ENCODE data around the gene USE1. TPM values are rescaled to one million over a fixed set of nuclear protein-coding genes. Genes with fewer than 3 reads are reported as not detected.
A peak's percentile ranks its signal among the peaks of the same experiment; 100 is the strongest.
"Not testable (repeated sequence)": the region's sequence is repeated elsewhere in the genome, so short reads cannot be mapped to it uniquely, and the experiment has no call there.

Gene USE1, protein sequence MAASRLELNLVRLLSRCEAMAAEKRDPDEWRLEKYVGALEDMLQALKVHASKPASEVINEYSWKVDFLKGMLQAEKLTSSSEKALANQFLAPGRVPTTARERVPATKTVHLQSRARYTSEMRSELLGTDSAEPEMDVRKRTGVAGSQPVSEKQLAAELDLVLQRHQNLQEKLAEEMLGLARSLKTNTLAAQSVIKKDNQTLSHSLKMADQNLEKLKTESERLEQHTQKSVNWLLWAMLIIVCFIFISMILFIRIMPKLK
- polyA plus RNA-seq (ENCODE audit: insufficient read length) = 35.1 TPM

GRCh38 chr19:17215127-17215971, at the start of gene USE1:
TSS of gene USE1 (plus strand) at chr19:17215357. CDS start at chr19:17215406, 49 bp downstream.
- DNase-seq = peak; percentile 94

DNA sequence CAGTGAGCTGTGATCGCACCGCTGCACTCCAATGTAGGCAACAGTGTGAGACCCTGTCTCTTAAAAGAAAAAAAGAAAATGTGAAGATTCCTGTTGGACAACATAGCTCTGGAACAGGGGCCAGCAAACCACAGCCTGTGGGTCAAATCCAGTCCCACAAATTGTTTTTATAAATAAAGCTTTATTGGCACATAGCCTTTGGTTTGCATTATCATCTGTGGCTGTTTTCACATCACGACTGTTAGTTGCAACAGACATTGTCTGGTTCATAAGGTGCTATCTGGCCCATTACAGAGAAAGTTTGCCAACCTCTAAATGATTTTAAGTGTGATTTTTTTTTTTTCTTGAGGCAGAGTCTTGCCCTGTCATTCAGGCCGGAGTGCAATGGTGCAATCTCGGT, 49.4 kb upstream of the USE1 start:
- DNase-seq = no peak

DNA sequence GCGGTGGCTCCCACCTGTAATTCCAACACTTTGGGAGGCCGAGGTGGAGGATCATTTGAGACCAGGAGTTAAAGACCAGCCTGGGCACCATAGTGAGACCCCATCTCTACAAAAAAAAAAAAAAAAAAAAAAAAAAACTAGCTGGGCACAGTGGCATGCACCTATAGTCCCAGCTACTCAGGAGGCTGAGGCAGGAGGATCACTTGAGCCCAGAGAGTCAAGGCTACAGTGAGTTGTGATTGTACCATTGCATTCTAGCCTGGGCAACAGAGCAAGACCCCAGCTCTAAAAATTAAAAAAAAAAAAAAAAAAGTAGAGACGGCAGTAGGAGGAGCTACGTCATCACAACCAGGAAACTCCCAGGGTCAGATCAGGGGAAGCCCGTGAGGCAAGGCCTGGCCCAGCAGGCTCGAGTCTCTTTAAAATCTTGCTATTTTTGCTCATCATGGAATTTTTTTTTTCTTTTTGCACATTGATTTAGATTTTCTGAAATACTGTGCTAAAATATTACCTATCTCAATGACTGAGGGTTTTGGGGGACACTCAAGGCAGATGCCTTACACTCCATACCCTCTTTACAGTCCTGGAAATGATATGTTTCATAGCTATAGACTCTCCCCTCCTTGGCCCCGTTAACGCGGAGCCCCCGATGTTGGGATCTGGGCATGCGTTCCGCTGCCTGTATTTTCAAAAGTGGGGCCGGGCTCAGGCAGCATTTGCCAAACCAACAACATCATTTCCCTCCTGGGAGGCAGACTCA, 44.4 kb upstream of the USE1 start:
- DNase-seq = no peak

DNA sequence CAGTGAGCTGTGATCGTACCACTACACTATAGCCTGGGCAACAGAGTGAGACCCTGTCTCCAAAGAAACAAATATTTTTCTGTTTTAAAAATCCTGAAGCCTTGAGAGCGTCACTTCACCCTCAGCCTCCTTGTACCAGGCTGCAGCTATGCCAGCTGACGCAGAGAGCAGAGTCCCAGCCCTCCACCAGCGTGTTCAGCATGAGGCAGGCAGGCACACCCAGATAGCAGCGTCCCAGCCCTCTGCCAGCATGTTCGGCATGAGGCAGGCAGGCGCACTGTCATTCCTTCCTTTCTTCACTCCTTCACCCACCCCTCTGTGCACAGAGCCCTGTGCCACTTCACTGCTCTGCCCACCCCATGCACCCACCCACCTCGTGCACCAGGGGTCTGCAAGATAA, 43.3 kb upstream of the USE1 start:
- DNase-seq = no peak

- DNase-seq = no peak
Observed at GRCh38 chr19:17172624-17173345, 42.4 kb upstream of the USE1 start.

- DNase-seq = no peak
Observed at GRCh38 chr19:17178291-17178690, 36.9 kb upstream of the USE1 start.

GRCh38 chr19:17180997-17181702, 34.0 kb upstream of the USE1 start:
- DNase-seq = no peak

GRCh38 chr19:17183271-17183761, 31.8 kb upstream of the USE1 start:
- DNase-seq = no peak

DNA sequence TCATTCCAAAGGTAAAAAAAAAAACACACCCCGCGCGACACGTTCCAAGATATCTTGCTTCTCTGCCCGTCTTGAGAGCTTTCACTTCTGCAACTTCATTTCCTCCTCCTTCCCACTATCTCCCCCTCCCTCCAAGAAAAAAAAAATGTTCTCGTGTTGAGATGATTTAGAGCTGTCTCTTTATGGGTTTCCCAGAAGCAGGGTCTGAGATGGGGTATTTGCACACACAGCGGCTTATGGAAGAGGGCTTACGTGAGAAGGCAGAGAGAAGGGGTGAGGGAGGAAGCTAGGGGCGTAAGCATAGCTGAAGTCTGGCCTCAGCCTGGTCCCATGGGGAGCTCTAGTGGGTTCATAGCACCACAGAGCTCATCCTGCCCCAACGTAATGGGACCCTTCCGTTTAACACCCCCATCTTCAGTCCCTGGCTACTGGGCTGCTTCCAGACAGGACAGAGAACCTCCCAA, 31.3 kb upstream of the USE1 start:
- DNase-seq = peak; percentile 48

- DNase-seq = no peak
Observed at GRCh38 chr19:17184371-17184841, 30.8 kb upstream of the USE1 start.

DNA sequence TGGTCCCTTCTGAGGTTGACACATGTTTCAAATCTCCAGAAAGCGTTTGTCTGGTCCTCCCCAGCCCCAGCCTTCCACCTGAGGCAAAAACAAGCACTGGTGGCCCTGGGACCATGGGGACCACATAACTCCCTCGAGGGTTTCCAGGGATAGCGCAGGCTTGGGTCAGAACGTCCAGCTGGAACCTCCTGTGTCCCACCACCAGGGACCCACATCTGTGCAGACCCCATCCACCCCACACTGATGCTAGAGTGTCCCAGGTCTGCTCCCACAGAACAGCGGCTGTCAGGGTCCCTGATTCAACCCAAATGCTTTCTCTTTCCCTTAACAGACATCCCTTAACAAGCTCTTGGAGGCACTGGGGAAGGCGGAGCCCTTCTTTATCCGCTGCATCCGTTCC, 29.6 kb upstream of the USE1 start:
- no peak for DNase-seq

GRCh38 chr19:17191736-17192135, 23.4 kb upstream of the USE1 start:
- not testable (repeated sequence) for DNase-seq

DNA sequence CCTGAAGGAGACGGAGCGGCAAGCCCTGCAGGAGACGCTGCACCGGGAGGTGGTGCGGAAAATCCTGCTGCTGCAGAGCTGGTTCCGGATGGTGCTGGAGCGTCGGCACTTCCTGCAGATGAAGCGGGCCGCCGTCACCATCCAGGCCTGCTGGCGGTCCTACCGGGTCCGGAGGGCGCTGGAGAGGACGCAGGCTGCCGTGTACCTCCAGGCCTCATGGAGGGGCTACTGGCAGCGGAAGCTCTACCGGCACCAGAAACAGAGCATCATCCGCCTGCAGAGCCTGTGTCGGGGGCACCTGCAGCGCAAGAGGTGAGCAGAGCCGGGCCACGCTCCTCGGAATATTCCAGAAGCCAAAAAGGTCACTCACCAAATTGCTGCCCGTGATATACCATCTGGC, 22.4 kb upstream of the USE1 start:
- no peak for DNase-seq

DNA sequence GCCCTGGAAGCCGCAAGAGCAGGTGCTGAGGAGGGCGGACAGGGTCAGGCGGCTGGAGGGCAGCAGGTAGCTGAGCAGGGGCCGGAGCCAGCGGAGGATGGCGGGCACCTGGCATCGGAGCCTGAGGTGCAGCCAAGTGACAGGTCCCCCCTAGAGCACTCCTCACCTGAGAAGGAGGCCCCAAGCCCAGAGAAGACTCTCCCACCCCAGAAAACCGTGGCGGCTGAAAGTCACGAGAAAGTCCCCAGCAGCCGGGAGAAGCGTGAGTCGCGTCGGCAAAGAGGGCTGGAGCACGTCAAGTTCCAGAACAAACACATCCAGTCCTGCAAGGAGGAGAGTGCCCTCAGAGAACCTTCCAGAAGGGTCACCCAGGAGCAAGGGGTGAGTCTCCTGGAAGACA, 20.5 kb upstream of the USE1 start:
- no peak for DNase-seq

GRCh38 chr19:17195106-17195505, 20.1 kb upstream of the USE1 start:
- DNase-seq = no peak

GRCh38 chr19:17196610-17197009, 18.5 kb upstream of the USE1 start:
- no peak for DNase-seq

DNA sequence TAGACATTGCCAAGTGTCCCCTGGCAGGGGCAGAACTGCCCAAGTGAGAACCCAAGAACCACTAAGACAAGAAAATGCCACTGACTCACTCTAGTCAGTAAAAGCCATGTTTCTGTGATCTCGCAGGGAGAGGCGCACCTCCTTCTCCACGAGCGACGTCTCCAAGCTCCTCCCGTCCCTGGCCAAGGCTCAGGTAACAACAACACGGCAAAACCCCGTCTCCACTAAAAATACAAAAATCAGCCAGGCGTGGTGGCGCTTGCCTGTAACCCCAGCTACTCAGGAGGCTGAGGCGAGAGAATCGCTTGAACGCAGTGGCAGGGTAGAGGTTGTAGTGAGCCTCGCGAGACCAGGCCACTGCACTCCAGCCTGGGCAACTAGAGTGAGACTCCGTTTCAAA, 17.5 kb upstream of the USE1 start:
- no peak for DNase-seq

GRCh38 chr19:17200408-17201079, 14.6 kb upstream of the USE1 start:
- no peak for DNase-seq

DNA sequence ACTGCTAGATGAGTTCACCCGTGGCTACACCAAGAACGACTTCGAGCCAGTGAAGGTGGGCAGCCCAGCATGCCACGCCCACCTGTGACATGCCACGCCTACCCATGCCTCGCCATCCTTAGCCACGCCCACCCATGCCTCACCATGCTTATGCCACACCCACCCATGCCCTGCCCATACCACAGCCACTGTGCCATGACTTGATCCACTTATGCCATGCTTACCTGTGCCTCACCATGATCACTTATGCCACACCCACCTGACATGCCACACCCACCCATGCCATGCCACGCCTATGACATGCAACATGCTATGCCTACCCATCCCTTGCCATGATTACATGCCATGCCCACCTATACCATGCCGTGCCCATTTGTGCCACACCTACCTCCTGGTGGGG, 12.9 kb upstream of the USE1 start:
- no peak for DNase-seq

DNA sequence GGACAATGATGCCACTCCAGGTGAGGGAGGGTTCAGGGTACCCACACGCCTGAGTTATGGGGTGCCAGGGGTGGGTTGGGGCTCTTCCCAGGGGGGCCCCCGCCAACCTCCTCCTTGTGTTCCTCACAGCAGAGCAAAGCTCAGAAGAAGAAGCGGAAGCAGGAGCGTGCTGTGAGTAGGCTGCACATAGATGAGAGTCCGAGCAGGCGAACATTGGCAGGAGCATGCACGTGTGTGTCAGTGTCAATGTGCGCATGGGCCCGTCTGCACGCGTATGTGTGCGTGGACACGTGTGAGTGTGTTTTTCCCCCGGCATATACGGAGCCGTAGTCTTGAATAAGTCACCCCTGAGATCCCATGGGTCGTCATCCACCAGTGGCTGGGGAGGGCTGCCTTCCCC, 12.4 kb upstream of the USE1 start:
- DNase-seq = no peak
